GM18907 (cell line): Measurements from ENCODE around the gene CBFA2T2.
"Not testable (repeated sequence)": the region's sequence is repeated elsewhere in the genome, so short reads cannot be mapped to it uniquely, and the experiment has no call there.

Source experiments
- ATAC-seq: cut with Tn5 transposase; IDR thresholded peaks from one replicate; pipeline ENCODE4 v1.9.1; 2021; ENCODE audit warnings: mild to moderate bottlenecking, moderate library complexity; ENCODE audit not compliant: unreplicated experiment

CBFA2T2 gene

GRCh38 chr20:33611106-33611505, 121.2 kb downstream of the CBFA2T2 start:
- ATAC-seq: no peak

- no peak for ATAC-seq
Observed at GRCh38 chr20:33612001-33612400, 122.1 kb downstream of the CBFA2T2 start.

- no peak for ATAC-seq
Observed at GRCh38 chr20:33621717-33622400, 132.0 kb downstream of the CBFA2T2 start.

GRCh38 chr20:33622705-33623365, 132.9 kb downstream of the CBFA2T2 start:
- ATAC-seq: no peak

- ATAC-seq: no peak
Observed at GRCh38 chr20:33624399-33624798, 134.5 kb downstream of the CBFA2T2 start.

- ATAC-seq: no peak
Observed at GRCh38 chr20:33626190-33626589, 136.3 kb downstream of the CBFA2T2 start.

GRCh38 chr20:33627577-33628216, 137.8 kb downstream of the CBFA2T2 start:
- no peak for ATAC-seq

- no peak for ATAC-seq
Observed at GRCh38 chr20:33629533-33629932, 139.6 kb downstream of the CBFA2T2 start.

GRCh38 chr20:33629979-33630378, 140.1 kb downstream of the CBFA2T2 start:
- ATAC-seq: no peak

GRCh38 chr20:33630507-33630906, 140.6 kb downstream of the CBFA2T2 start:
- ATAC-seq: no peak

GRCh38 chr20:33631910-33632309, 142.0 kb downstream of the CBFA2T2 start:
- ATAC-seq: not testable (repeated sequence)

GRCh38 chr20:33635341-33635740, 145.4 kb downstream of the CBFA2T2 start:
- no peak for ATAC-seq

GRCh38 chr20:33636776-33637175, 146.9 kb downstream of the CBFA2T2 start:
- ATAC-seq: no peak

GRCh38 chr20:33640287-33640686, 150.4 kb downstream of the CBFA2T2 start:
- no peak for ATAC-seq

- ATAC-seq: no peak
Observed at GRCh38 chr20:33644313-33645071, 154.6 kb downstream of the CBFA2T2 start.

GRCh38 chr20:33645072-33645358, 155.1 kb downstream of the CBFA2T2 start:
- ATAC-seq: no peak

GRCh38 chr20:33645396-33645795, 155.5 kb downstream of the CBFA2T2 start:
- no peak for ATAC-seq

GRCh38 chr20:33646191-33646590, 156.3 kb downstream of the CBFA2T2 start:
- ATAC-seq: no peak

GRCh38 chr20:33646959-33647602, 157.2 kb downstream of the CBFA2T2 start:
- ATAC-seq: not testable (repeated sequence)

GRCh38 chr20:33647603-33648395, 157.9 kb downstream of the CBFA2T2 start:
- ATAC-seq: peak; percentile 46
